Measurements from ENCODE around the gene VSTM2L. TPM values are rescaled to one million over a fixed set of nuclear protein-coding genes. Genes with fewer than 3 reads are reported as not detected.
A peak's percentile ranks its signal among the peaks of the same experiment; 100 is the strongest.

Gene VSTM2L
- total and polyA plus RNA-seq, 9 of the 15 experiments (the other 6 are each of a cell fraction or from before 2014, with no cell fraction given) = not detected

DNA sequence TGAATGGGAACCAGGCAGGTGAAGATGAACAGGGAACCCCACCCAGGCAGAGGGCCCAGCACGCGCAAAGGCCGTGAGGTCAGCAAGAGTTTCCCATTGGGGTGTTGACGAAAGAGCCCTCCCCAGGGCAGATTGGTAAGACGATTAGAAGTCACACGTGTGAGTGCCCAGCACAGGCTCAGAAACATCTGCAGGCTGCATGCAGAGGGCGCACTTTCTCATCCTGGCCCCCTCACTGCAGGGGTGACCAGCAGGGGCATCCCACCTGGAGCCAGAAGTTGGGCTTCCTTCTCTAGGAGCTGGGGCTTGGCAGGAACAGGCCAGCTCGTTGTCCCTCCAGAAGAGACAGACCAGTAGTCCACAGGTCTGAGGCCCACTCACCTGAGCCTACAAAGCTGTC is 38.4 kb downstream of the VSTM2L start:
- in situ Hi-C loops (cut with MboI) = no loop called here
- H3K4me3 ChIP-seq = no peak overlapping the region
- peak; percentile 57 to 74 (median 66) for DNase-seq (ENCODE audit: extremely low read depth in 1 of 4, low spot score in 3 of 4)
- H3K9me3 ChIP-seq (replicated peaks; ENCODE audit: control insufficient read depth, insufficient read depth, low read depth, low read length) = no peaks in the 10 kb centered on the region
- BruUV-seq (replicated peaks) = no TSS peak
- no peak overlapping the region for H3K27ac ChIP-seq (ENCODE audit: extremely low read depth, low read depth, low read length)
- no peaks in the 10 kb centered on the region for H4K20me1 ChIP-seq (replicated peaks; ENCODE audit: control insufficient read depth, insufficient read depth, low read length)
- POLR2A ChIA-PET = no interaction called here
- H3K4me1 ChIP-seq (replicated peaks in 1 of 2; ENCODE audit: control insufficient read depth in 2 of 2, insufficient read depth in 2 of 2, low read length in 2 of 2) = peaks cover 3 to 14% of the 10 kb centered on the region in 2 experiments; a peak in 4 of 5 replicates
- CTCF ChIA-PET (ENCODE audit: low intra/inter-chr PET ratio) = interaction anchor here (0.7 kb wide), 1 partner anchor 51 kb away, joined by 3 read pairs; no protein-coding TSS in a partner anchor
- H3K4me2 ChIP-seq (ENCODE audit: insufficient read depth, low read length) = no peak overlapping the region
- H3K27me3 ChIP-seq (ENCODE audit: control insufficient read depth in 2 of 2, insufficient read depth in 2 of 2, low read length in 2 of 2) = peaks cover 16 to 53% of the 10 kb centered on the region in 2 experiments; a peak in 4 of 5 replicates
- H3K9me1 ChIP-seq (ENCODE audit: control insufficient read depth, insufficient read depth, low read length) = no peaks in the 10 kb centered on the region
- peak; percentile 82 for FAIRE-seq
- peak overlapping the region in 1 of 2 experiments; percentile 10; a peak in 1 of 4 replicates for H3K9ac ChIP-seq (ENCODE audit: insufficient read depth in 1 of 2, low read depth in 2 of 2, low read length in 2 of 2)
- ATAC-seq = peak; percentile 85
- H3K79me2 ChIP-seq (ENCODE audit: control insufficient read depth, insufficient read depth, low read length) = no peaks in the 10 kb centered on the region
- 5% methylated on average over 8 of the region's 8 CpGs for WGBS (ENCODE audit: insufficient coverage, low coverage, missing lambda C conversion rate)
- intact Hi-C loops (cut with micrococcal nuclease) = no loop called here
- H3K36me3 ChIP-seq (ENCODE audit: control insufficient read depth, insufficient read depth, low read length) = no peaks in the 10 kb centered on the region
- no peak overlapping the region for H2AFZ ChIP-seq (ENCODE audit: low read depth, low read length)
- TF ChIP-seq, protein P1, sequence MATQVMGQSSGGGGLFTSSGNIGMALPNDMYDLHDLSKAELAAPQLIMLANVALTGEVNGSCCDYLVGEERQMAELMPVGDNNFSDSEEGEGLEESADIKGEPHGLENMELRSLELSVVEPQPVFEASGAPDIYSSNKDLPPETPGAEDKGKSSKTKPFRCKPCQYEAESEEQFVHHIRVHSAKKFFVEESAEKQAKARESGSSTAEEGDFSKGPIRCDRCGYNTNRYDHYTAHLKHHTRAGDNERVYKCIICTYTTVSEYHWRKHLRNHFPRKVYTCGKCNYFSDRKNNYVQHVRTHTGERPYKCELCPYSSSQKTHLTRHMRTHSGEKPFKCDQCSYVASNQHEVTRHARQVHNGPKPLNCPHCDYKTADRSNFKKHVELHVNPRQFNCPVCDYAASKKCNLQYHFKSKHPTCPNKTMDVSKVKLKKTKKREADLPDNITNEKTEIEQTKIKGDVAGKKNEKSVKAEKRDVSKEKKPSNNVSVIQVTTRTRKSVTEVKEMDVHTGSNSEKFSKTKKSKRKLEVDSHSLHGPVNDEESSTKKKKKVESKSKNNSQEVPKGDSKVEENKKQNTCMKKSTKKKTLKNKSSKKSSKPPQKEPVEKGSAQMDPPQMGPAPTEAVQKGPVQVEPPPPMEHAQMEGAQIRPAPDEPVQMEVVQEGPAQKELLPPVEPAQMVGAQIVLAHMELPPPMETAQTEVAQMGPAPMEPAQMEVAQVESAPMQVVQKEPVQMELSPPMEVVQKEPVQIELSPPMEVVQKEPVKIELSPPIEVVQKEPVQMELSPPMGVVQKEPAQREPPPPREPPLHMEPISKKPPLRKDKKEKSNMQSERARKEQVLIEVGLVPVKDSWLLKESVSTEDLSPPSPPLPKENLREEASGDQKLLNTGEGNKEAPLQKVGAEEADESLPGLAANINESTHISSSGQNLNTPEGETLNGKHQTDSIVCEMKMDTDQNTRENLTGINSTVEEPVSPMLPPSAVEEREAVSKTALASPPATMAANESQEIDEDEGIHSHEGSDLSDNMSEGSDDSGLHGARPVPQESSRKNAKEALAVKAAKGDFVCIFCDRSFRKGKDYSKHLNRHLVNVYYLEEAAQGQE (IDR thresholded peaks at IDR 0.05; ENCODE audit: borderline replicate concordance) = peak; percentile 28; the same call in 1 of the 2 replicates
- TF ChIP-seq, protein P1 (CRISPR knock-in tag; IDR thresholded peaks at IDR 0.05; ENCODE audit: low read depth) = no peak
- TF ChIP-seq RAD21 (CRISPR knock-in tag; conservative IDR thresholded peaks at IDR 0.05 in 1 of 2, IDR thresholded peaks at IDR 0.05 in 1 of 2) = peak in 1 of 2 experiments; percentile 44; a peak in 2 of 4 replicates
- TF ChIP-seq, protein P2, sequence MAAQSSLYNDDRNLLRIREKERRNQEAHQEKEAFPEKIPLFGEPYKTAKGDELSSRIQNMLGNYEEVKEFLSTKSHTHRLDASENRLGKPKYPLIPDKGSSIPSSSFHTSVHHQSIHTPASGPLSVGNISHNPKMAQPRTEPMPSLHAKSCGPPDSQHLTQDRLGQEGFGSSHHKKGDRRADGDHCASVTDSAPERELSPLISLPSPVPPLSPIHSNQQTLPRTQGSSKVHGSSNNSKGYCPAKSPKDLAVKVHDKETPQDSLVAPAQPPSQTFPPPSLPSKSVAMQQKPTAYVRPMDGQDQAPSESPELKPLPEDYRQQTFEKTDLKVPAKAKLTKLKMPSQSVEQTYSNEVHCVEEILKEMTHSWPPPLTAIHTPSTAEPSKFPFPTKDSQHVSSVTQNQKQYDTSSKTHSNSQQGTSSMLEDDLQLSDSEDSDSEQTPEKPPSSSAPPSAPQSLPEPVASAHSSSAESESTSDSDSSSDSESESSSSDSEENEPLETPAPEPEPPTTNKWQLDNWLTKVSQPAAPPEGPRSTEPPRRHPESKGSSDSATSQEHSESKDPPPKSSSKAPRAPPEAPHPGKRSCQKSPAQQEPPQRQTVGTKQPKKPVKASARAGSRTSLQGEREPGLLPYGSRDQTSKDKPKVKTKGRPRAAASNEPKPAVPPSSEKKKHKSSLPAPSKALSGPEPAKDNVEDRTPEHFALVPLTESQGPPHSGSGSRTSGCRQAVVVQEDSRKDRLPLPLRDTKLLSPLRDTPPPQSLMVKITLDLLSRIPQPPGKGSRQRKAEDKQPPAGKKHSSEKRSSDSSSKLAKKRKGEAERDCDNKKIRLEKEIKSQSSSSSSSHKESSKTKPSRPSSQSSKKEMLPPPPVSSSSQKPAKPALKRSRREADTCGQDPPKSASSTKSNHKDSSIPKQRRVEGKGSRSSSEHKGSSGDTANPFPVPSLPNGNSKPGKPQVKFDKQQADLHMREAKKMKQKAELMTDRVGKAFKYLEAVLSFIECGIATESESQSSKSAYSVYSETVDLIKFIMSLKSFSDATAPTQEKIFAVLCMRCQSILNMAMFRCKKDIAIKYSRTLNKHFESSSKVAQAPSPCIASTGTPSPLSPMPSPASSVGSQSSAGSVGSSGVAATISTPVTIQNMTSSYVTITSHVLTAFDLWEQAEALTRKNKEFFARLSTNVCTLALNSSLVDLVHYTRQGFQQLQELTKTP (IDR thresholded peaks at IDR 0.05; ENCODE audit: low read depth in 1 of 2, partially characterized antibody in 2 of 2) = no peak
- TF ChIP-seq, protein P3, sequence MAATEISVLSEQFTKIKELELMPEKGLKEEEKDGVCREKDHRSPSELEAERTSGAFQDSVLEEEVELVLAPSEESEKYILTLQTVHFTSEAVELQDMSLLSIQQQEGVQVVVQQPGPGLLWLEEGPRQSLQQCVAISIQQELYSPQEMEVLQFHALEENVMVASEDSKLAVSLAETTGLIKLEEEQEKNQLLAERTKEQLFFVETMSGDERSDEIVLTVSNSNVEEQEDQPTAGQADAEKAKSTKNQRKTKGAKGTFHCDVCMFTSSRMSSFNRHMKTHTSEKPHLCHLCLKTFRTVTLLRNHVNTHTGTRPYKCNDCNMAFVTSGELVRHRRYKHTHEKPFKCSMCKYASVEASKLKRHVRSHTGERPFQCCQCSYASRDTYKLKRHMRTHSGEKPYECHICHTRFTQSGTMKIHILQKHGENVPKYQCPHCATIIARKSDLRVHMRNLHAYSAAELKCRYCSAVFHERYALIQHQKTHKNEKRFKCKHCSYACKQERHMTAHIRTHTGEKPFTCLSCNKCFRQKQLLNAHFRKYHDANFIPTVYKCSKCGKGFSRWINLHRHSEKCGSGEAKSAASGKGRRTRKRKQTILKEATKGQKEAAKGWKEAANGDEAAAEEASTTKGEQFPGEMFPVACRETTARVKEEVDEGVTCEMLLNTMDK (IDR thresholded peaks at IDR 0.05; ENCODE audit: borderline replicate concordance, insufficient read depth, low read depth, low read length, poor library complexity, severe bottlenecking) = peak; percentile 68

Data from K562 (cell line).